Osteoblast (primary cell): ENCODE data around the gene MSMP. TPM values are rescaled to one million over a fixed set of nuclear protein-coding genes. Genes with fewer than 3 reads are reported as not detected.

Experiments
- DNase-seq: peaks from one replicate; pipeline ENCODE4 v3.0.0; 2011; ENCODE audit warnings: low spot score, mixed read lengths; ENCODE audit not compliant: insufficient read length; ENCODE audit errors: missing footprints
- H2AFZ ChIP-seq: 2 replicates; pipeline ENCODE4 v1.6.0; 2011; ENCODE audit warnings: mild to moderate bottlenecking, low read length
- H3K27ac ChIP-seq: 2 replicates; pipeline ENCODE4 v1.5.1; 2011; ENCODE audit warnings: mild to moderate bottlenecking, low read depth, low read length, moderate library complexity
- H3K27me3 ChIP-seq: 2 replicates; pipeline ENCODE4 v1.6.0; 2012; ENCODE audit warnings: mild to moderate bottlenecking, control low read depth, inconsistent platforms, low read length, moderate library complexity; ENCODE audit not compliant: insufficient read depth
- H3K36me3 ChIP-seq: 2 replicates; pipeline ENCODE4 v1.5.1; 2011; ENCODE audit warnings: mild to moderate bottlenecking, low read length, control low read depth, moderate library complexity; ENCODE audit not compliant: insufficient read depth
- H3K4me1 ChIP-seq: 2 replicates; pipeline ENCODE4 v1.5.1; 2011; ENCODE audit warnings: mild to moderate bottlenecking, low read length, control low read depth, moderate library complexity; ENCODE audit not compliant: insufficient read depth
- H3K4me2 ChIP-seq: 2 replicates; pipeline ENCODE4 v1.6.0; 2011; ENCODE audit warnings: mild to moderate bottlenecking, low read length; ENCODE audit not compliant: insufficient read depth
- H3K4me3 ChIP-seq: fragments of 200-600 bp; sonication (generic); 3 replicates; pipeline ENCODE4 v1.5.1; 2012; ENCODE audit warnings: mild to moderate bottlenecking, low read length, inconsistent platforms; ENCODE audit not compliant: insufficient read depth
- H3K79me2 ChIP-seq: 2 replicates; pipeline ENCODE4 v1.6.0; 2012; ENCODE audit warnings: mild to moderate bottlenecking, low read length, control low read depth, inconsistent platforms; ENCODE audit not compliant: insufficient read depth
- H3K9me3 ChIP-seq: 2 replicates; pipeline ENCODE4 v1.5.1; 2011; ENCODE audit warnings: low read depth, low read length, control low read depth
- H4K20me1 ChIP-seq: 2 replicates; pipeline ENCODE4 v1.6.0; 2012; ENCODE audit warnings: mild to moderate bottlenecking, low read length, control low read depth; ENCODE audit not compliant: insufficient read depth
- CTCF ChIP-seq: IDR thresholded peaks from 2 replicates; pipeline ENCODE4 v1.5.1; 2011; ENCODE audit warnings: mild to moderate bottlenecking, low read depth, low read length, moderate library complexity; ENCODE audit errors: extremely low read depth
- total RNA-seq: library from RNA; depleted of rRNA; stranded (reverse); fragments of >200 nt; gene quantifications from 2 replicates; pipeline ENCODE4 v1.2.3, GENCODE V29; 2012

The MSMP gene
- not detected in 2 replicates for total RNA-seq

GRCh38 chr9:35754264-35754663, at the start of gene MSMP:
MSMP (minus strand) TSS chr9:35754276; CDS start chr9:35754129, 147 bp downstream.
- Histone ChIP-seq H2AFZ (no peak within 1 kb of the TSS), H3K27me3 (no peaks in the 10 kb centered on the region), H3K27ac (no peak within 1 kb of the TSS), H3K4me3 (no peak within 1 kb of the TSS), H3K4me2 (no peak within 1 kb of the TSS), H4K20me1 (peaks cover 2% of the 10 kb centered on the region), H3K9me3 (no peaks in the 10 kb centered on the region), H3K36me3 (peaks cover 31% of the 10 kb centered on the region), H3K79me2 (peaks cover 11% of the 10 kb centered on the region), H3K4me1 (peaks cover 29% of the 10 kb centered on the region)
- DNase-seq = no peak
- no peak for TF ChIP-seq CTCF

- H3K4me1 ChIP-seq = peaks cover 6% of the 10 kb centered on the region
- no peak overlapping the region for H3K4me2 ChIP-seq
- no peaks in the 10 kb centered on the region for H4K20me1 ChIP-seq
- H3K9me3 ChIP-seq = no peaks in the 10 kb centered on the region
- DNase-seq = no peak
- H3K27ac ChIP-seq = no peak overlapping the region
- H2AFZ ChIP-seq = no peak overlapping the region
- TF ChIP-seq CTCF = no peak
- H3K4me3 ChIP-seq = no peak overlapping the region
- peaks cover 52% of the 10 kb centered on the region for H3K36me3 ChIP-seq
- no peaks in the 10 kb centered on the region for H3K27me3 ChIP-seq
- H3K79me2 ChIP-seq = peaks cover 12% of the 10 kb centered on the region
Observed at GRCh38 chr9:35801328-35802128, 47.5 kb upstream of the MSMP start.

- no peak for DNase-seq
- peaks cover 42% of the 10 kb centered on the region for H3K36me3 ChIP-seq
- no peak overlapping the region for H2AFZ ChIP-seq
- H3K27me3 ChIP-seq = no peaks in the 10 kb centered on the region
- no peaks in the 10 kb centered on the region for H4K20me1 ChIP-seq
- no peaks in the 10 kb centered on the region for H3K9me3 ChIP-seq
- H3K27ac ChIP-seq = no peak overlapping the region
- no peak overlapping the region for H3K4me3 ChIP-seq
- H3K79me2 ChIP-seq = peaks cover 19% of the 10 kb centered on the region
- no peak overlapping the region for H3K4me2 ChIP-seq
- peaks cover 6% of the 10 kb centered on the region for H3K4me1 ChIP-seq
- TF ChIP-seq CTCF = no peak
Observed at GRCh38 chr9:35800530-35800929, 46.5 kb upstream of the MSMP start.

DNA sequence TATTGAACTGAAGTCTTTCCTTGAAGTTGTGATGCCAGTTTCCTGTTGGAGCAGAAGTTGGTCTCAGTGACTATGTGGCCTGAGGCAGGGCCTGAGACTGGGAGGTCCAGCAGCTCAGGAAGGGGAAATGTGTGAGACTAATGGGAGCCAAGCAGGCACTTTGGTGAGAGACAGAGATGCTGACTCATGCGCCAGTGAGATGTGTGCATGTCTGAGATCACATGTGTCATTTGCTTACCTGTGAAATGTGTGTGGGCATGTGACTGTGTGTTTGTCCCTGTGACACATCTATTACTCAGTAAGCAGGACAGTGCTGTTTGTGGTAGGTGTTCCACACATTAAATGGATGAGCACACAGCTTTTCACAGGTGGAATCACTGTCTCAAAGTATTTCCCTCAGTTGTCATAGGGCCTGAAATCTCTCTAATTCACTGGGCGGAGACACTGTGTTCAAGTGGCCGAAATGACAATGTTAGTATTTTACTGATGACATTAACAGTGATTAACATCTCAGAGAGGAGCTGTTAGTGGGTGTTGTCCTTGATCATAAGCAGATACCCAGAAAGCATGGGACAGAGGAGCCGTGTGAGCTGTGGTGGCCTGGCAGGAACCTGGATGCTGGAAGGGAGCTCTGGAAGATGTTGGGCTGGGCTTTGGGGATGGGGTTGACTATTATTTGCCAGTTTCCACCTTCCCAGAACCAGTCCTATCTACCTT, 44.7 kb upstream of the MSMP start:
- Histone ChIP-seq H3K4me1 (peaks cover 23% of the 10 kb centered on the region), H3K27ac (no peak overlapping the region), H4K20me1 (no peaks in the 10 kb centered on the region), H3K27me3 (no peaks in the 10 kb centered on the region), H2AFZ (no peak overlapping the region), H3K79me2 (peaks cover 36% of the 10 kb centered on the region), H3K9me3 (no peaks in the 10 kb centered on the region), H3K36me3 (peaks cover 36% of the 10 kb centered on the region), H3K4me3 (no peak overlapping the region), H3K4me2 (no peak overlapping the region)
- DNase-seq = peak; percentile 53
- TF ChIP-seq CTCF = no peak
